K562 (cell line): ENCODE data around the gene ANAPC5. TPM values are rescaled to one million over a fixed set of nuclear protein-coding genes. Genes with fewer than 3 reads are reported as not detected.

Experiments
- ATAC-seq: fragments of 200-7000 bp; cut with Tn5 transposase; 3 replicates; pipeline ENCODE4 v1.9.1; 2020; ENCODE audit warnings: moderate library complexity
- BruUV-seq: library from RNA; stranded (reverse); fragments of 400-500 nt; replicated peaks from 2 replicates; lab custom pipeline; 2021; lab: Mats Ljungman, UMichigan
- CTCF ChIA-PET: fragments of 300-600 bp; formaldehyde crosslinking; extraction: SDS; loops from one replicate; lab custom pipeline; 2021; ENCODE audit warnings: low intra/inter-chr PET ratio; lab: Yijun Ruan, JAX
- POLR2A ChIA-PET: fragments of 300-600, 350-650 bp; sonication (Branson Sonifier 250); formaldehyde crosslinking; extraction: SDS; loops from one replicate; lab custom pipeline; 2021; ENCODE audit warnings: antibody characterized with exemption, inconsistent platforms; lab: Yijun Ruan, JAX
- DNase-seq, 4 experiments: peaks; one replicate each; pipeline versions ENCODE4 v3.0.0 to v3.0.0-alpha.2; 2011 to 2018; ENCODE audit warnings: low spot score in 3 of 4, mixed read lengths in 3 of 4; ENCODE audit errors: extremely low read depth in 1 of 4
- FAIRE-seq: peaks from 2 replicates; lab custom pipeline; 2011; peaks lifted over from hg19 to GRCh38; lab: Jason Lieb, UNC
- H2AFZ ChIP-seq: 2 replicates; pipeline ENCODE4 v1.6.0; 2011; ENCODE audit warnings: low read depth, low read length, control low read depth, inconsistent platforms
- H3K27ac ChIP-seq: fragments of 200-600 bp; 3 replicates; pipeline ENCODE4 v1.8.0; 2011; ENCODE audit warnings: low read depth, mild to moderate bottlenecking, control low read depth, inconsistent platforms, low read length, moderate library complexity, mixed read lengths; ENCODE audit errors: extremely low read depth
- H3K27me3 ChIP-seq, 2 experiments: fragments of 300-600 bp in 1 of 2; 2 replicates in 1 of 2; 3 replicates in 1 of 2; pipeline versions ENCODE4 v1.6.0 to v1.8.0; 2011; ENCODE audit warnings: inconsistent platforms in 2 of 2, low read length in 2 of 2, mild to moderate bottlenecking in 1 of 2, mixed read lengths in 1 of 2, moderate library complexity in 1 of 2; ENCODE audit not compliant: control insufficient read depth in 2 of 2, insufficient read depth in 2 of 2
- H3K36me3 ChIP-seq: fragments of 300-600 bp; 3 replicates; pipeline ENCODE4 v1.8.0; 2011; ENCODE audit warnings: mild to moderate bottlenecking, low read length, inconsistent platforms; ENCODE audit not compliant: control insufficient read depth, insufficient read depth
- H3K4me1 ChIP-seq, 2 experiments: fragments of 200-600 bp in 1 of 2; replicated peaks in 1 of 2; 2 replicates in 1 of 2; 3 replicates in 1 of 2; pipeline versions ENCODE4 v1.5.1 to v1.8.0; 2011; ENCODE audit warnings: inconsistent platforms in 2 of 2, low read length in 2 of 2, mild to moderate bottlenecking in 1 of 2, mixed read lengths in 1 of 2, moderate library complexity in 1 of 2; ENCODE audit not compliant: control insufficient read depth in 2 of 2, insufficient read depth in 2 of 2
- H3K4me2 ChIP-seq: 2 replicates; pipeline ENCODE4 v1.6.1; 2011; ENCODE audit warnings: low read length, control low read depth, inconsistent platforms, mixed read lengths; ENCODE audit not compliant: insufficient read depth
- H3K4me3 ChIP-seq: fragments of 200-600 bp; sonication (generic), shearing (Covaris generic); 2 replicates; pipeline ENCODE4 v1.5.1; 2016; ENCODE audit warnings: control low read depth, inconsistent platforms
- H3K79me2 ChIP-seq: fragments of 200-600 bp; 3 replicates; pipeline ENCODE4 v1.8.0; 2011; ENCODE audit warnings: low read length, inconsistent platforms; ENCODE audit not compliant: control insufficient read depth, insufficient read depth
- H3K9ac ChIP-seq, 2 experiments: 2 replicates each; pipeline versions ENCODE4 v1.6.0 to v1.6.1; 2011; ENCODE audit warnings: low read depth in 2 of 2, low read length in 2 of 2, control low read depth in 1 of 2, inconsistent platforms in 1 of 2, mild to moderate bottlenecking in 1 of 2, mixed read lengths in 1 of 2; ENCODE audit not compliant: insufficient read depth in 1 of 2
- H3K9me1 ChIP-seq: one replicate; pipeline ENCODE4 v1.6.0; 2011; ENCODE audit warnings: inconsistent platforms, mild to moderate bottlenecking, low read length, moderate library complexity; ENCODE audit not compliant: control insufficient read depth, insufficient read depth
- H3K9me3 ChIP-seq: replicated peaks from 2 replicates; pipeline ENCODE4 v1.5.1; 2011; ENCODE audit warnings: low read depth, low read length, inconsistent platforms; ENCODE audit not compliant: control insufficient read depth, insufficient read depth
- H4K20me1 ChIP-seq: replicated peaks from 2 replicates; pipeline ENCODE4 v1.6.1; 2011; ENCODE audit warnings: low read length, inconsistent platforms, mixed read lengths; ENCODE audit not compliant: control insufficient read depth, insufficient read depth
- CREB1 ChIP-seq, 2 experiments: sonication (generic) in 1 of 2; formaldehyde crosslinking in 1 of 2; IDR thresholded peaks; 2 replicates each; pipeline versions ENCODE4 v1.6.1 to v1.8.0; 2012 to 2022; ENCODE audit warnings: inconsistent platforms in 1 of 2, mild to moderate bottlenecking in 1 of 2, missing genetic modification reagents in 1 of 2, moderate library complexity in 1 of 2
- SMAD2 ChIP-seq: fragments of 150-350 bp; IDR thresholded peaks from 2 replicates; pipeline ENCODE4 v1.6.1; 2014; ENCODE audit warnings: low read depth, mild to moderate bottlenecking, low read length
- ZC3H11A ChIP-seq: IDR thresholded peaks from 2 replicates; pipeline ENCODE4 v1.6.1; 2012; ENCODE audit warnings: low read depth, low read length, improper control_type of control experiment
- WGBS: fragments of 100-300 bp; shearing (Covaris generic); methylation state at CpG from one replicate; pipeline ENCODE4 v1.1.6; 2016; ENCODE audit warnings: low coverage, mixed read lengths; ENCODE audit not compliant: insufficient coverage; ENCODE audit errors: missing lambda C conversion rate; 5-methylcytosine and 5-hydroxymethylcytosine counted together
- in situ Hi-C: fragments of 300-500 bp; cut with MboI; formaldehyde crosslinking; loops from 4 replicates; pipeline ENCODE4 v1.15.0; 2018; ENCODE audit warnings: inconsistent platforms, mixed read lengths
- intact Hi-C: fragments of 100-400 bp; cut with micrococcal nuclease; formaldehyde crosslinking; loops from 2 replicates; pipeline ENCODE4 v1.14.2; 2022
- polyA plus RNA-seq, 8 experiments: library from polyadenylated mRNA; depleted of rRNA in 4 of 8; stranded (reverse) in 5 of 8; unstranded in 3 of 8; fragments of >200 nt; fragmentation: Nextera tagmentation in 2 of 8; fragmentation: Illumina TruSeq in 1 of 8; extraction: Ambion mirVana in 2 of 8; extraction: Trizol in 1 of 8; gene quantifications; 2 replicates each; pipeline versions ENCODE4 v1.2.1 to v1.2.3, GENCODE V29; 2011 to 2014; ENCODE audit warnings: inconsistent platforms in 1 of 8, missing spikeins in 1 of 8
- total RNA-seq, 7 experiments: library from RNA; depleted of rRNA in 6 of 7; stranded (reverse); fragments of >200 nt in 6 of 7; fragmentation: Illumina TruSeq in 2 of 7; extraction: Trizol in 2 of 7; gene quantifications; 2 replicates each; pipeline versions ENCODE4 v1.2.1 to v1.2.3, GENCODE V29; 2011 to 2021; ENCODE audit warnings: low replicate concordance in 1 of 7
- TF ChIP-seq, protein P1 (sequence below): fragments of 250-450 bp; sonication (Bioruptor Pico); IDR thresholded peaks from 2 replicates; pipeline ENCODE4 v1.4.0; 2020; ENCODE audit warnings: borderline replicate concordance

ANAPC5 gene
- total and polyA plus RNA-seq, 9 of the 15 experiments (the other 6 are each of a cell fraction or from before 2014, with no cell fraction given) = 136 to 315 (median 197) TPM

GRCh38 chr12:121304306-121304705 is 47.9 kb downstream of the ANAPC5 start:
- H4K20me1 ChIP-seq = no peaks in the 10 kb centered on the region
- ChIA-PET CTCF (no interaction called here), POLR2A (interaction anchor here (1.1 kb wide), 2 partner anchors 21 to 29 kb away, joined by 3 read pairs; no protein-coding TSS in a partner anchor)
- no peaks in the 10 kb centered on the region for H3K27me3 ChIP-seq
- no peak overlapping the region for H3K27ac ChIP-seq
- H3K9me3 ChIP-seq = no peaks in the 10 kb centered on the region
- FAIRE-seq = no peak
- in situ Hi-C loops (no loop called here), intact Hi-C loops (no loop called here)
- no TSS peak for BruUV-seq
- H3K36me3 ChIP-seq = peaks cover 14% of the 10 kb centered on the region; the same call in 2 of the 3 replicates
- H3K79me2 ChIP-seq = no peaks in the 10 kb centered on the region
- H3K4me3 ChIP-seq = no peak overlapping the region
- H3K4me1 ChIP-seq = peaks cover 0 to 5% of the 10 kb centered on the region in 2 experiments; a peak in 2 of 5 replicates
- H3K9ac ChIP-seq = no peak overlapping the region; a peak in 1 of 4 replicates
- no peak overlapping the region for H3K4me2 ChIP-seq
- peak; percentile 15; the same call in 2 of the 3 replicates for ATAC-seq
- H2AFZ ChIP-seq = no peak overlapping the region
- no peaks in the 10 kb centered on the region for H3K9me1 ChIP-seq
- TF ChIP-seq, protein P1, sequence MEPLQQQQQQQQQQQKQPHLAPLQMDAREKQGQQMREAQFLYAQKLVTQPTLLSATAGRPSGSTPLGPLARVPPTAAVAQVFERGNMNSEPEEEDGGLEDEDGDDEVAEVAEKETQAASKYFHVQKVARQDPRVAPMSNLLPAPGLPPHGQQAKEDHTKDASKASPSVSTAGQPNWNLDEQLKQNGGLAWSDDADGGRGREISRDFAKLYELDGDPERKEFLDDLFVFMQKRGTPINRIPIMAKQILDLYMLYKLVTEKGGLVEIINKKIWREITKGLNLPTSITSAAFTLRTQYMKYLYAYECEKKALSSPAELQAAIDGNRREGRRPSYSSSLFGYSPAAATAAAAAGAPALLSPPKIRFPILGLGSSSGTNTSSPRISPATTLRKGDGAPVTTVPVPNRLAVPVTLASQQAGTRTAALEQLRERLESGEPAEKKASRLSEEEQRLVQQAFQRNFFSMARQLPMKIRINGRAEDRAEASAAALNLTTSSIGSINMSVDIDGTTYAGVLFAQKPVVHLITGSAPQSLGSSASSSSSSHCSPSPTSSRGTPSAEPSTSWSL (CRISPR knock-in tag) = no peak
- TF ChIP-seq SMAD2 (no peak), ZC3H11A (no peak), CREB1 (IDR thresholded peaks at IDR 0.05) (no peak), CREB1 (CRISPR knock-in tag; IDR thresholded peaks at IDR 0.05) (no peak)
- DNase-seq = no peak
- 59% methylated on average over 4 of the region's 4 CpGs for WGBS
